NCI-H2107 (cell line): Measurements from ENCODE around the gene HSD17B2.

ENCODE experiments used
- DNase-seq: peaks from one replicate; lab custom pipeline; 2025; lab: John Stamatoyannopoulos, UW

HSD17B2 gene

GRCh38 chr16:82049484-82049883, 14.4 kb downstream of the HSD17B2 start:
- no peak for DNase-seq

GRCh38 chr16:82050506-82050905, 15.5 kb downstream of the HSD17B2 start:
- no peak for DNase-seq

- DNase-seq: no peak
These were observed 15.9 kb downstream of the HSD17B2 start for GRCh38 chr16:82050909-82051357.

- DNase-seq: no peak
These were observed 16.6 kb downstream of the HSD17B2 start for GRCh38 chr16:82051656-82052055.

- DNase-seq: no peak
These were observed 20.1 kb downstream of the HSD17B2 start for GRCh38 chr16:82055117-82055516.

- DNase-seq: no peak
These were observed 20.9 kb downstream of the HSD17B2 start for GRCh38 chr16:82055728-82056549.

- DNase-seq: no peak
These were observed 21.5 kb downstream of the HSD17B2 start for GRCh38 chr16:82056550-82056896.

GRCh38 chr16:82059161-82059982, 24.3 kb downstream of the HSD17B2 start:
- no peak for DNase-seq

GRCh38 chr16:82059983-82060421, 24.9 kb downstream of the HSD17B2 start:
- DNase-seq: no peak

- peak; percentile 9 for DNase-seq
These were observed 26.9 kb downstream of the HSD17B2 start for GRCh38 chr16:82061861-82062525.

GRCh38 chr16:82062645-82063058, 27.6 kb downstream of the HSD17B2 start:
- DNase-seq: no peak

GRCh38 chr16:82063456-82064082, 28.5 kb downstream of the HSD17B2 start:
- no peak for DNase-seq

GRCh38 chr16:82067042-82067803, 32.2 kb downstream of the HSD17B2 start:
- no peak for DNase-seq

- DNase-seq: no peak
These were observed 32.8 kb downstream of the HSD17B2 start for GRCh38 chr16:82067804-82068325.

GRCh38 chr16:82070656-82071369, 35.8 kb downstream of the HSD17B2 start:
- DNase-seq: no peak

GRCh38 chr16:82071421-82071820, 36.4 kb downstream of the HSD17B2 start:
- DNase-seq: no peak

GRCh38 chr16:82072313-82072712, 37.3 kb downstream of the HSD17B2 start:
- no peak for DNase-seq

- no peak for DNase-seq
These were observed 39.0 kb downstream of the HSD17B2 start for GRCh38 chr16:82074019-82074558.

- DNase-seq: no peak
These were observed 43.1 kb downstream of the HSD17B2 start for GRCh38 chr16:82078125-82078524.

GRCh38 chr16:82079892-82080291, 44.8 kb downstream of the HSD17B2 start:
- DNase-seq: no peak
